GM12865 (cell line): ENCODE results near the gene SLMAP.

ENCODE experiments used
- DNase-seq: peaks from one replicate; pipeline ENCODE4 v3.0.0; 2010; ENCODE audit warnings: low read depth
- H3K4me3 ChIP-seq: 2 replicates; pipeline ENCODE4 v1.5.1; 2011; ENCODE audit warnings: mild to moderate bottlenecking, low read depth, low read length, control low read depth
- CTCF ChIP-seq: IDR thresholded peaks from 2 replicates; pipeline ENCODE4 v1.5.1; 2011; ENCODE audit warnings: low read length, control low read depth, low read depth, inconsistent platforms; ENCODE audit not compliant: insufficient read depth; ENCODE audit errors: missing control alignments

The SLMAP gene

GRCh38 chr3:57937092-57937491 lies 181.0 kb downstream of the SLMAP start:
- TF ChIP-seq CTCF: no peak
- DNase-seq: no peak
- H3K4me3 ChIP-seq: no peak overlapping the region

GRCh38 chr3:57939775-57940174 lies 183.7 kb downstream of the SLMAP start:
- no peak overlapping the region for H3K4me3 ChIP-seq
- TF ChIP-seq CTCF: no peak
- no peak for DNase-seq

GRCh38 chr3:57942388-57942787 lies 186.3 kb downstream of the SLMAP start:
- TF ChIP-seq CTCF: no peak
- H3K4me3 ChIP-seq: no peak overlapping the region
- DNase-seq: no peak

DNA sequence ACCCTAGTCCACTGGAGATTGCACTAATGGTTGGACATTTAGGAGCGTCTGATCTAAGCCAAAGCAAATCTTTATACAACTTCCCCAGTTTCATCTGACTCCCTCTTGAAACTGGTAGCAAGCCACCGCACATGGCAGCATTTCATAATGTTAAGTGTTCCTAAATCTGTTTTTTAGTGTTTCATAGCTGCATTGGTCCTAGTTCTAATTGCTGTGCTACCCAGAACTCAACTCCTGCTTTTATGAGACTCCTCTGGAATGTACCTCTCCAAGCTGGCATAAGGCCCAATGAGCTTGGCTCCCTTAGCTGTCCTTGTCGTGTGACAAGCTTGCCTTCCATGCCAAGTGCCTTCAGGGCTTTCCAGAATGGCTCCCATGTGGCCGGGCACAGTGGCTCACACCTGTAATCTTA lies 186.8 kb downstream of the SLMAP start:
- DNase-seq: no peak
- H3K4me3 ChIP-seq: no peak overlapping the region
- TF ChIP-seq CTCF: no peak

GRCh38 chr3:57943525-57944495 lies 187.7 kb downstream of the SLMAP start:
- no peak for DNase-seq
- no peak overlapping the region for H3K4me3 ChIP-seq

DNA sequence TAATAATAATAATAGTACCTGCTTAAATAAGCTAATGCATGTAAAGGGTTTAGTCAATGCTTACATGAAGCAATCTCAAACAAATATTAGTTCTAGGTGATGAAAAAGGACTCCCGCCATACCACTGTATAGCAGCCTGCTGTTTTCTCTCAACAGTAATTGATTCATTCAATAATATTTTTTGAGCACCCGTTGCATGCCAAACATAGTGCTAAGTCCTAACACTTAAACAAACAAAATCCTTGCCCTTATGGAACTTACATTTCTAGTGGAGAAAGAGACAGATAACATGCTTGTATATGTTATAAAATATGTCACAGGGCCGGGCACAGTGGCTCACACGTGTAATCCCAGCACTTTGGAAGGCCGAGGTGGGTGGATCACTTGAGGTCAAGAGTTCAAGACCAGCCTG lies 190.9 kb downstream of the SLMAP start:
- no peak for TF ChIP-seq CTCF
- no peak overlapping the region for H3K4me3 ChIP-seq
- no peak for DNase-seq

More at GRCh38 chr3:57943525-57944495, 187.7 kb downstream of the SLMAP start:
- no peak for TF ChIP-seq CTCF
